ENCODE data around the gene SUN5.

Gene SUN5

DNA sequence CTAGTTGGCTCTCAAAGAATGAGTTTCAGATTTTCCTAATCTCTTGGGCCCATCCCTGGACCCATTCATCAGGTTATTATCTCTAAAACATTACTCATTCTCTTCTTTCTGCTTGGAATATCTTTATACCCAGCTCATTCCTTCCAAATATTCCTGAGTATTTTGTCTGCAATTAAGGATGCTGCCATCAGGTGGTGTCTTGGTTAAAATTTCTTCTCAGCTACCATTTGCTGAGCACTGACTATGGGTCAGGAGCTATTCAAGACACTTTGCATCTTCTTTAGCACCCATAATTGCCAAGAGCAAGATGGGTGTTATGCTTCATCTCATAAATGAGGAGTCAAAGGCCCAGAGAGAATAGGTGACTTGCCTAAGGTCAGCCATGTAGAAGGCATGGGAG lies 8.4 kb downstream of the SUN5 start:
- no peak overlapping the region for H3K4me3 ChIP-seq
- no peak overlapping the region for H3K4me2 ChIP-seq
- no peak for TF ChIP-seq Cebpa-rat (IDR thresholded peaks at IDR 0.05)
- peaks cover 20% of the 10 kb centered on the region for H3K9me3 ChIP-seq
- no peaks in the 10 kb centered on the region for H3K36me3 ChIP-seq
- no peak overlapping the region for H3K27ac ChIP-seq
- H3K4me1 ChIP-seq = peaks cover 39% of the 10 kb centered on the region
- no peaks in the 10 kb centered on the region for H3K27me3 ChIP-seq
- H4K20me1 ChIP-seq = no peaks in the 10 kb centered on the region
- no peak overlapping the region for H3K9ac ChIP-seq

DNA sequence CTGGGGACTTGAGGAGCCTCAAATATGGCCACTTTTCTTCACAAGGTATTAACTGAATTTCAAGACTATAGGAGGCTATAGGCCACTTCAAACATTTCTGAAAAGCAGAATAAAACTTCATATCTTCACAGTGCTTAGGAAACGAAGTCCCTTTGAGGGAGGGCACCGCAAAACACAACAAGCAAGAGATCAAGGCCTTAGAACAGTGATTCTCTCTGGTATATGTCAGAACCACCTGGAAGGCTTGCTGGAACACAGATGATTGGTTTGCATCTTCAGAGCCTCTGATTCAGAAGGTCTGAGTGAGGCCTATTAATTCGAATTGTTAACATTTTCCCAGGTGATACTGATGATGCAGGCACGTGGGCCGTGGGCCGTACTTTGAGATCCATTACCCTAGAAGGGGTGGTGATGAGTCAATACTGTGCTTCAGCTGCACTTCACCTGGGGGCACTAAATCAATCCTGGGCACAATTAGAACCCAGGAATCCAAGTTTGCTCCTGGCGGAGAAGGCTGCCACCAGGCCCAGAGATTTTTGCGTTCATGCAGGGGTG lies 10.7 kb downstream of the SUN5 start:
- H3K4me2 ChIP-seq = peak overlapping the region; percentile 83

DNA sequence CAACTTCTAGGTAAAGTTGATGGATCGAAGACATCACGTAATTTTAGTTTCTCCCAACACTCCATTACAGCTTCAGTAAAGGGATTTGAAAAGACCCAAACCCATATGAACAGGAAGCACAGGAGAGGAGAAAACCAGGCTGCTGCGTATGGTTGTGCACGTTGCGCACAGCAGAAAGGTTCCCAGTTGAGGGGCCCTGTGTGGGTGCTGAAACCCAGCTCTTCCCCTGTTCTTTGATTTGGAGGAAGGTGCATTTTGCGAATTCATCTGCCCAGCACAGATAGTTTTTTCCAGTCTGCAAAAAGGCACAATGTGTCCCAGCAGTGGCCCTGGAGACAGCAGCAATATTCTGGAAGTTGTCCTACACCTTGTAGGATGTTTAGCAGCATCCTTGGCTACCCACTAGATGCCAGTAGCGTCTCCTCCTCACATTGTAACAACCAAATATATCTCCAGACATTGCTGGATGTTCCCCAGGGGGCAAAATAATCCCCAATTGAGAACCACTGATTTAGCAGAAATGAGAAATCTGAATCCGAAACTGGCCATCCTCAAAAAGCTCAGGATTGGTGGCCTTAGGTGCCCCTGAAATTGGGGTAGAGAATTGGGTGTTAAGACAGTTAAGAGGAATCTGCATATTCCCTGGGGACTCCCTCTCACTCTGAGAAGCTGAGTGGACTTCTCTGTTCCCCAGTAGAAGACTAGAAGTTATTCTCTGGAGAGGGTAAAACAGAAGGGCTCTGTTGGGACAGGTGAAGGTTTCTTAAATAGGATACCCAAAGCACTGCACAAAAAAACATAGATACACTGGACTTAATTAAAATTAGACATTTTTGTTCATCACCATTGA lies 12.2 kb downstream of the SUN5 start:
- Histone ChIP-seq H3K27me3 (no peaks in the 10 kb centered on the region), H3K9me3 (peaks cover 20% of the 10 kb centered on the region), H3K36me3 (no peaks in the 10 kb centered on the region), H3K9ac (peak overlapping the region; percentile 59; the same call in 1 of the 2 replicates), H3K27ac (peak overlapping the region; percentile 90), H3K4me1 (peaks cover 64% of the 10 kb centered on the region), H3K4me3 (peak overlapping the region; percentile 33), H4K20me1 (no peaks in the 10 kb centered on the region), H3K4me2 (peak overlapping the region; percentile 83)
- TF ChIP-seq Cebpa-rat (IDR thresholded peaks at IDR 0.05) = no peak

More for the DNA sequence above, 10.7 kb downstream of the SUN5 start:
- Histone ChIP-seq H3K9me3 (peaks cover 20% of the 10 kb centered on the region), H3K4me1 (peaks cover 50% of the 10 kb centered on the region), H4K20me1 (no peaks in the 10 kb centered on the region), H3K27ac (peak overlapping the region; percentile 90), H3K36me3 (no peaks in the 10 kb centered on the region), H3K27me3 (no peaks in the 10 kb centered on the region), H3K4me3 (no peak overlapping the region), H3K9ac (no peak overlapping the region; the same call in 1 of the 2 replicates)
- no peak for TF ChIP-seq Cebpa-rat (IDR thresholded peaks at IDR 0.05)

DNA sequence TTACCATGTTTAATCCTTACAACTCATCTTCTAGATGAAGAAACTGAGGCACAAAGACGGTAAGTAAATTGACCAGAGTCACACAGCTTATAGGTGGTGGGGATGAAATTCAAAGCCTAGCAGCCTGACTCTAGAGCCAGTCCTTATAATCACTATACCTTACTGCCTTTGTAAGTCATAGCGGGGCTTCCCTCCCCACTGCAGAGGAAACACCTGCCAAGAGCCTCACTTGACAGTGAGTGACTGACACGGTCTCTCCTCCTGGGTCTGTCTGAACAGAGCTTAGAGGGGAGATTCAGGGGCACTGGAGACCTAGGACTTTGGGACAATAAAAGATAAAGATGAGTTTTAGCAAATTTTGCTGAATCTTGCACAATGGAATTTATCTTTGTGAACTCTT lies 12.8 kb downstream of the SUN5 start:
- Histone ChIP-seq H3K9me3 (peaks cover 20% of the 10 kb centered on the region), H3K4me2 (peak overlapping the region; percentile 83), H3K27ac (peak overlapping the region; percentile 90), H3K9ac (peak overlapping the region; percentile 59; the same call in 1 of the 2 replicates), H3K4me1 (peaks cover 71% of the 10 kb centered on the region), H3K27me3 (no peaks in the 10 kb centered on the region), H3K4me3 (peak overlapping the region; percentile 33), H4K20me1 (no peaks in the 10 kb centered on the region), H3K36me3 (no peaks in the 10 kb centered on the region)
- no peak for TF ChIP-seq Cebpa-rat (IDR thresholded peaks at IDR 0.05)

DNA sequence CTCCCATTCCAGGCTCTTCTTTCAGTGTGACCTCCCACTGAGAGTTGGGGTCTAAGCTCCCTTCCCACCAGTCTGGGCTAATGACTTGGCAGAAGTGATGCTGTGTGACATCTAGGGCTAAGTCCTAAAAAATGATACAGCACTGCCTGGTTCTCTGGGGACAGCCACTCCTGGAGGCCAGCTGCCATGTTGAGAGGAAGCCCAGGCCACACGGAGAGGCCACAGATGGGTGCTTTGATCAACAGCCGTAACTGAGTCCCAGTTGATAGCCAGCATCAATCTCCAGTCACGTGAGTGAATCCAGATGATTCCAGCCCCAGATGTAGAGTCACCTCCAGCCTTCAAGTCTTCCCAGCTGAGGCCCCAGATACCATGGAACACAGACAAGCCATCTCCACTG lies 13.8 kb downstream of the SUN5 start:
- H3K9ac ChIP-seq = peak overlapping the region; percentile 59; the same call in 1 of the 2 replicates
- H3K27me3 ChIP-seq = no peaks in the 10 kb centered on the region
- no peak for TF ChIP-seq Cebpa-rat (IDR thresholded peaks at IDR 0.05)
- H4K20me1 ChIP-seq = no peaks in the 10 kb centered on the region
- H3K4me1 ChIP-seq = peaks cover 74% of the 10 kb centered on the region
- peaks cover 11% of the 10 kb centered on the region for H3K9me3 ChIP-seq
- H3K27ac ChIP-seq = peak overlapping the region; percentile 90
- no peak overlapping the region for H3K4me3 ChIP-seq
- H3K4me2 ChIP-seq = peak overlapping the region; percentile 83
- no peaks in the 10 kb centered on the region for H3K36me3 ChIP-seq

DNA sequence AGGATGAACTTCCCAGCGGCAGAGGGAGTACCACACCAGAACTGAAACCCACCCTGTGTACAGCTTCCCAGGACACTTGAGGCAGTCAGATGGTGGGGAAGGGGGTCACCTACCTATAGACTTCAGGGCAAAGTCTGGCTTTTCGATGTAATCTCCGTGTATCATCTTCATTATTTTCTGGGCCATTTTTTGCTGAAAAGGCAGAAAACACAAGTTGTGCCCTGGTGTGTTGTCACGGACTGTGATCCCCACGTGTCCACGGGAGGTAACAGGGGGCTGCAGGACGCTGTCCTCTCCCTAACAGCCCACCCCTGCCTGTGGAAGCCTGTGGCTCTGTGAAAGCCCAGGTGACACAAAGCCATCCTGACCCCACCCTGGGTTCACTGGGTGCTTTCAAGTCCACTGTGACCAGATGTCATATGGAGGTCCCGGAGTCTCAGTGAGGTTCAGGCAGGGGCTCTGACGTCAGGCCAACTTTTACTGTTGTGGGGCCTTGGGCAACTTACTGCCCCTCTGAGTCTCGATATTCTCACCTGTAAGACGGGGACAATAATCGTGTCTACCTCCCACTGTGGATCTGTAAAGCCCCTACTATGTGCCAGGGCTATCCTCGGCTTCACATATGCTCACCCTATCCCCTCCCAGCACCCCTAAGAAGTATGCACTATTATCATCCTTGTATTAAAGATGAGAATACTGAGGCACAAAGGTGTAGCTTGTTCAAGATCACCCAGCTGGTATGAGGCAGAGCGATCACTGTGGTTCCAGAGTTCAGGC lies 14.5 kb downstream of the SUN5 start:
- Histone ChIP-seq H3K4me3 (no peak overlapping the region), H3K4me1 (peaks cover 74% of the 10 kb centered on the region), H4K20me1 (no peaks in the 10 kb centered on the region), H3K36me3 (no peaks in the 10 kb centered on the region), H3K4me2 (peak overlapping the region; percentile 83), H3K27ac (peak overlapping the region; percentile 90), H3K9ac (no peak overlapping the region), H3K9me3 (peaks cover 4% of the 10 kb centered on the region), H3K27me3 (no peaks in the 10 kb centered on the region)
- TF ChIP-seq Cebpa-rat (IDR thresholded peaks at IDR 0.05) = no peak

DNA sequence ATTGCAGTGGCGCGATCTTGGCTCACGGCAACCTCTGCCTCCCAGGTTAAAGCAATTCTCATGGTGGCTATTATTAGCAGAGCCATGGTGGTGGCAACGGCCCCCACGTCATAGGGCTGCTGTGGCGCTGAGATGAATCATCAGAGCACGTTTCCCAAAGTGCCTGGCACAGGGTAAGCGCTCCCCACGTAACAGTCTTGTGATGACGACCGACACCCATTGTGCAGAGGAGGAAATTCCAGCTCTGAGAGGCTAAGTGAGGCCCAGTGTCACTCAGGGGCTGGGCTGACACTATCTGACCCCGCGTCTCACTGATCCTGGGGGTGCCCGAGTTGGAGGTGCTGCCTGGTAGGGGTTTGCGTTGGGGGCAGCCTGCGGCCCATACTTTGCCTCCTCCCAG lies 16.2 kb downstream of the SUN5 start:
- Histone ChIP-seq H3K36me3 (no peaks in the 10 kb centered on the region), H3K4me3 (no peak overlapping the region), H3K27ac (peak overlapping the region; percentile 73), H3K9me3 (no peaks in the 10 kb centered on the region), H3K27me3 (no peaks in the 10 kb centered on the region), H3K4me1 (peaks cover 78% of the 10 kb centered on the region), H3K9ac (0 out of 2 replicates have a peak overlapping the region, but pooled peaks have one; percentile 16), H3K4me2 (peak overlapping the region; percentile 45), H4K20me1 (no peaks in the 10 kb centered on the region)
- TF ChIP-seq Cebpa-rat (IDR thresholded peaks at IDR 0.05) = no peak

DNA sequence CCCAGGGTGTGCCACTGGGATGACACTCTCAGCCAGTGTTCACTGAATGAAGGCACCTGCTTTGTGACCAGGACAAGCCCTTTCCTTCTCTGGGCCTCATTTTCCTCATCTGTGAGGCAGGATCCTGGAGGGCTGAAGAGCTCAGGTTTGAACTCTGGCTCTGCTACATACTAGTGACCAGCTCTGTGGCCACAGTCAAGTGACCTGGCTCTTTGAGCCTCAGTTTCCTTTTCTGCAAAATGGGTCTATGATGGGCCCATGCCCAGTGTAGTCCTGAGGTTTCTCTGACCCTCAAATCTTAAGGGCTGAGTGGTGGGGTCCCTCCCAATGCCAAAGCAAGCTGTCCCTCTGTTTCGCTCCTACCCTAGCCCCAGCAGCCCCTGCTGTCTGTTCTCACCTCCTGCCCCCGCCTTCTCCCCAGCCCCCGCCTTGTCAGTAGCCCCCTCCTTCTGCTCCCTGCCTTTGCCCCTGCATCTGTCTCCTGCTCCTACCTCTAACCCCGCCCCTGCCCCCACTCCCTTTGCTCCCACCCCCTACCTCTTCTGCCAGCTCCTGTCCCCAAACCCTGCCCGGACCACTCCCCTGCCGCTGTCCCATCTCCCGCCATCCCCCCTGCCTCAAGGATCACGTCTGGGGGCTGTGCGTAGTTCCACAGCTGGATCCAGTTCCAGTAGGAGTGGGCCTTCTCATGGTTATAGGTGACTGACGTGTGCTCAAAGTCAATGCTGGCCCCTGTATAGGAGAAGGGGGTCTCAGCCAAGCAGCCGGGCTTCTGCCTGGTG lies 17.0 kb downstream of the SUN5 start:
- no peaks in the 10 kb centered on the region for H3K9me3 ChIP-seq
- no peak overlapping the region for H3K4me3 ChIP-seq
- 0 out of 2 replicates have a peak overlapping the region, but pooled peaks have one; percentile 16 for H3K9ac ChIP-seq
- H3K4me1 ChIP-seq = peaks cover 78% of the 10 kb centered on the region
- H3K27ac ChIP-seq = peak overlapping the region; percentile 73
- no peaks in the 10 kb centered on the region for H3K36me3 ChIP-seq
- peak overlapping the region; percentile 45 for H3K4me2 ChIP-seq
- no peak for TF ChIP-seq Cebpa-rat (IDR thresholded peaks at IDR 0.05)
- H3K27me3 ChIP-seq = no peaks in the 10 kb centered on the region
- H4K20me1 ChIP-seq = no peaks in the 10 kb centered on the region

DNA sequence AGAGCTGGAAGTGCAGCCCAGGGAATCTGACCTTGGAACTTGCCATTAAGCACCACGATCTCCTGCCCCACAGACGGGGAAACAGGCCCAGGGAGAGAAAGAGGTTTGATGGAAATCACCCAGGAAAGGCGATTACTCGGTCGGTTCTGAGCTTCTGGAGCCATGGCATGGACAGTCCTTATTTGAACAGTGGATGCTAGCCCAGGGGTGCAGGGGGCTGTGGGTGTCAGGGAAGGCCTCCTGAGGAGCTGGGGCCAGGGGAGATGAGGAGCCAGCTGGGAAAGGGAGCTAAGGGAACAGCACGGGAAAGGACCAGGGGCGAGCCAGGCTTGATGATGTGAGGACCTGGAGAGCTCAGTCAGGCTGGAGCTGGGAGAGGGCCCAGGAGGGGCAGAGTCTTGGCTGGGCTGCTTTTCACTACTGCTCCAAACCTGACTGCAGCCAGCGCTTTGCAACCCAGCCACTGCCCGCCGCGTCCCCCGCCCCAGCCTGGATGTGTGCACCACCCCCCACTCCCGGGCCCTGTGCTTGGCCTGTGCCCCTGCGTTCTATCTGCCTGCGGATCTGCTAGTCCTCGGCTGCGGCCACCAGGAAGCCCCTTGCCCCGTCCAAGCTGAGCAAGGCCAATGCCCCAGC lies 17.8 kb downstream of the SUN5 start:
- TF ChIP-seq Cebpa-rat (IDR thresholded peaks at IDR 0.05) = no peak
- peak overlapping the region; percentile 73 for H3K27ac ChIP-seq
- H3K4me3 ChIP-seq = no peak overlapping the region
- no peak overlapping the region for H3K9ac ChIP-seq
- H3K4me1 ChIP-seq = peaks cover 74% of the 10 kb centered on the region
- H3K36me3 ChIP-seq = no peaks in the 10 kb centered on the region
- H3K4me2 ChIP-seq = no peak overlapping the region
- H3K27me3 ChIP-seq = no peaks in the 10 kb centered on the region
- no peaks in the 10 kb centered on the region for H4K20me1 ChIP-seq
- H3K9me3 ChIP-seq = no peaks in the 10 kb centered on the region

All from BLaER1 (cell line).